GM19452 (cell line): Measurements from ENCODE around the gene FAF1.
"Not testable (repeated sequence)": the region's sequence is repeated elsewhere in the genome, so short reads cannot be mapped to it uniquely, and the experiment has no call there.

Source experiments
- ATAC-seq: cut with Tn5 transposase; IDR thresholded peaks from one replicate; pipeline ENCODE4 v1.9.1; 2021; ENCODE audit not compliant: unreplicated experiment

The FAF1 gene

GRCh38 chr1:50591598-50591997, 368.5 kb downstream of the FAF1 start:
- no peak for ATAC-seq

GRCh38 chr1:50582346-50582745, 377.7 kb downstream of the FAF1 start:
- no peak for ATAC-seq

GRCh38 chr1:50570066-50570468, 390.0 kb downstream of the FAF1 start:
- no peak for ATAC-seq

GRCh38 chr1:50568782-50569181, 391.3 kb downstream of the FAF1 start:
- no peak for ATAC-seq

GRCh38 chr1:50566405-50566804, 393.7 kb downstream of the FAF1 start:
- no peak for ATAC-seq

GRCh38 chr1:50564417-50564816, 395.6 kb downstream of the FAF1 start:
- no peak for ATAC-seq

GRCh38 chr1:50562106-50562505, 398.0 kb downstream of the FAF1 start:
- no peak for ATAC-seq

- ATAC-seq: no peak
These were observed 400.6 kb downstream of the FAF1 start for GRCh38 chr1:50559421-50559820.

GRCh38 chr1:50553921-50554320, 406.1 kb downstream of the FAF1 start:
- no peak for ATAC-seq

- ATAC-seq: no peak
These were observed 411.8 kb downstream of the FAF1 start for GRCh38 chr1:50548243-50548642.

- no peak for ATAC-seq
These were observed 417.7 kb downstream of the FAF1 start for GRCh38 chr1:50542362-50542761.

- no peak for ATAC-seq
These were observed 421.6 kb downstream of the FAF1 start for GRCh38 chr1:50538476-50538875.

GRCh38 chr1:50531601-50532000, 428.5 kb downstream of the FAF1 start:
- no peak for ATAC-seq

- no peak for ATAC-seq
These were observed 429.0 kb downstream of the FAF1 start for GRCh38 chr1:50531027-50531426.

- ATAC-seq: no peak
These were observed 430.6 kb downstream of the FAF1 start for GRCh38 chr1:50529510-50529909.

- not testable (repeated sequence) for ATAC-seq
These were observed 432.1 kb downstream of the FAF1 start for GRCh38 chr1:50527987-50528320.

- ATAC-seq: peak; percentile 55
These were observed 432.6 kb downstream of the FAF1 start for GRCh38 chr1:50527249-50527986.

- ATAC-seq: no peak
These were observed 433.6 kb downstream of the FAF1 start for GRCh38 chr1:50526431-50526830.

- no peak for ATAC-seq
These were observed 436.5 kb downstream of the FAF1 start for GRCh38 chr1:50523548-50523947.

- no peak for ATAC-seq
These were observed 437.2 kb downstream of the FAF1 start for GRCh38 chr1:50522691-50523342.

GRCh38 chr1:50521703-50522102, 438.4 kb downstream of the FAF1 start:
- peak; percentile 94 for ATAC-seq

GRCh38 chr1:50517488-50517887, 442.6 kb downstream of the FAF1 start:
- ATAC-seq: no peak

- ATAC-seq: no peak
These were observed 444.0 kb downstream of the FAF1 start for GRCh38 chr1:50516056-50516455.
